ENCODE results near the gene FASN. TPM values are rescaled to one million over a fixed set of nuclear protein-coding genes. Genes with fewer than 3 reads are reported as not detected.

FASN gene
- total and polyA plus RNA-seq, 2 donors (not counting 1 experiment from before 2014, with no cell fraction given), result 19.4 to 35.6 TPM

DNA sequence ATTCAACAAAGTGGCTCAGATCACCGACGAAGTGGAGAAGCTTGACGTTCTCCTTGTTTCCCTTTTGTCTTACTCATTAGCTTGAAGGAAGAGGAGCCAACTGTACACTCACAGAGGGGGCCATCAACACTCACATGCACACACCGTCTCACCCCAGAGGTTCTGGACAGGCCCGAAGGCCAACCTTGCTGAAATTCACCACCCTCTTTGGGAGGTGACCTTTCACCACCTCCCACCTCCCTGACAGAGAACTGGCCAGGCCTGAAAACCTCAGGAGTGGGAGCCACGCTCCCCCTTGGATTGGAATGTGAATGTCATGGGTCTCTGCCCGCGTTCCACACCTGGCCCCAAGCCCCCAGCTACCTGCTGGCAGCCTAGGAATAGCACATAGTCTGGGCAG lies 62.5 kb downstream of the FASN start:
- Mint-ChIP-seq H3K9me3 (ENCODE audit: insufficient read depth) (no peaks in the 10 kb centered on the region), H3K27ac (peak overlapping the region; percentile 7), H3K4me1 (peaks cover 25% of the 10 kb centered on the region), H3K4me3 (peak overlapping the region; percentile 90), H3K27me3 (no peaks in the 10 kb centered on the region)
- Histone ChIP-seq H3K27me3 (replicated peaks in 1 of 4; ENCODE audit: control extremely low read depth in 1 of 4, control insufficient read depth in 3 of 4, insufficient read depth in 4 of 4, low read length in 3 of 4) (peaks cover 0 to 14% (median 3%) of the 10 kb centered on the region in 4 experiments), H3K36me3 (replicated peaks in 1 of 2; ENCODE audit: control extremely low read depth in 1 of 2, control insufficient read depth in 1 of 2, extremely low read depth in 1 of 2, insufficient read depth in 2 of 2, low read length in 1 of 2) (no peaks in the 10 kb centered on the region), H3K79me2 (ENCODE audit: control insufficient read depth, insufficient read depth, low read length) (peaks cover 14% of the 10 kb centered on the region), H3K9me3 (ENCODE audit: control extremely low read depth in 1 of 3, control insufficient read depth in 2 of 3, insufficient read depth in 1 of 3, low read length in 2 of 3) (peaks cover 0 to 7% (median 0%) of the 10 kb centered on the region in 3 donors), H3K4me2 (replicated peaks; ENCODE audit: low read depth, low read length, poor library complexity, severe bottlenecking) (no peak overlapping the region), H3K4me3 (ENCODE audit: control extremely low read depth in 1 of 5, extremely low read depth in 1 of 5, insufficient read depth in 1 of 5, low read depth in 2 of 5, low read length in 4 of 5) (no peak overlapping the region), H2AFZ (ENCODE audit: insufficient read depth, low read depth, low read length, poor library complexity, severe bottlenecking) (no peak overlapping the region), H3K9ac (ENCODE audit: low read length) (no peak overlapping the region), H3K4me1 (ENCODE audit: control insufficient read depth in 2 of 2, insufficient read depth in 2 of 2, low read length in 2 of 2) (peaks cover 22 to 31% of the 10 kb centered on the region in 2 donors), H3K27ac (ENCODE audit: low read length in 2 of 2) (no peak overlapping the region), H4K20me1 (ENCODE audit: control insufficient read depth, insufficient read depth, low read length, poor library complexity, severe bottlenecking) (peaks cover 32% of the 10 kb centered on the region)
- TF ChIP-seq EZH2 (IDR thresholded peaks at IDR 0.05; ENCODE audit: borderline replicate concordance, insufficient read depth, low read depth, low read length, poor library complexity, severe bottlenecking) (no peak), CTCF (IDR thresholded peaks at IDR 0.05) (no peak)
- ATAC-seq (ENCODE audit: low read depth) (no peak), DNase-seq (no peak)
- ChIA-PET CTCF (interaction anchor here (0.8 to 1.7 kb wide), 2 partner anchors 14 to 76 kb away, joined by 3 to 13 read pairs; no protein-coding TSS in a partner anchor), POLR2A (no interaction called here)
- WGBS (ENCODE audit: insufficient coverage), result 100% methylated on average over 3 of the region's 8 CpGs
- intact Hi-C loops (cut with micrococcal nuclease), result loop anchor here (10.0 kb wide), 1 partner anchor 519 kb away; no protein-coding TSS in a partner anchor

DNA sequence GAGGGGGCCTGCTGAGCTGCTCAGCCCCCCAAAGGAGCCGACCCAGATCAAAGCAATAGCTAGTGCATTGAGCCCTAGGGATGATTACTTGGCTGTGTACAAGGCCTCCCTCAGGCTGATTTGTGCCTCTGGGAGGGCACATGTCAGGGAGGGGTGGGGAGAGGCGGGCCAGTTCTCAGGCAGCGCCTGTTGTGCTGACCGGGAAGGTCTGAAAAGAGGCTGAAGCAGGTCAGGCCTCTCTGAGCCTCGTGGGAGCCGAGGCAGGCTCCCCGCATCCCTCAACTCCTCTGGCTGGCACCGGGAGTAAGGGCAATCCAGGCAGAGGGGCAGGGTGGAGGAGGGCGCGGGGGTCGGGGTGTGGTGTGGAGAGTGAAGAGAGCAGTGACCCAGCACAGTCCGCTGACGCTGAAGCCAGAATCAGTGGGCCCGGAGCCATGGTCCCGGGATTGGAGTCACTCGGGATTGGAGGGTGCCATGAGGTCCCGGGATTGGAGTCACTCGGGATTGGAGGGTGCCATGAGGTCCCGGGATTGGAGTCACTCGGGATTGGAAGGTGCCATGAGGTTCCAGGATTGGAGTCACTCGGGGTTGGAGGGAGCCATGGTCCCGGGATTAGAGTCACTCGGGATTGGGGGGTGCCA lies 63.5 kb downstream of the FASN start:
- TF ChIP-seq EZH2 (IDR thresholded peaks at IDR 0.05; ENCODE audit: borderline replicate concordance, insufficient read depth, low read depth, low read length, poor library complexity, severe bottlenecking), result no peak
- TF ChIP-seq CTCF (IDR thresholded peaks at IDR 0.05), result no peak
- no peaks in the 10 kb centered on the region for H3K36me3 ChIP-seq (replicated peaks in 1 of 2; ENCODE audit: control extremely low read depth in 1 of 2, control insufficient read depth in 1 of 2, extremely low read depth in 1 of 2, insufficient read depth in 2 of 2, low read length in 1 of 2)
- no peaks in the 10 kb centered on the region for H3K9me3 Mint-ChIP-seq (ENCODE audit: insufficient read depth)
- no peak for DNase-seq
- no peak overlapping the region for H2AFZ ChIP-seq (ENCODE audit: insufficient read depth, low read depth, low read length, poor library complexity, severe bottlenecking)
- 95% methylated on average over 23 of the region's 23 CpGs for WGBS (ENCODE audit: insufficient coverage)
- intact Hi-C loops (cut with micrococcal nuclease), result loop anchor here (10.0 kb wide), 1 partner anchor 520 kb away; no protein-coding TSS in a partner anchor
- peaks cover 31 to 40% of the 10 kb centered on the region in 2 donors for H3K4me1 ChIP-seq (ENCODE audit: control insufficient read depth in 2 of 2, insufficient read depth in 2 of 2, low read length in 2 of 2)
- H3K27ac Mint-ChIP-seq, result no peak overlapping the region
- POLR2A ChIA-PET, result no interaction called here
- H3K27ac ChIP-seq (ENCODE audit: low read length in 2 of 2), result no peak overlapping the region
- H3K4me2 ChIP-seq (replicated peaks; ENCODE audit: low read depth, low read length, poor library complexity, severe bottlenecking), result no peak overlapping the region
- CTCF ChIA-PET, result interaction anchor here (1.7 kb wide), 1 partner anchor 75 kb away, joined by 13 read pairs; no protein-coding TSS in a partner anchor
- ATAC-seq (ENCODE audit: low read depth), result no peak
- H3K9ac ChIP-seq (ENCODE audit: low read length), result no peak overlapping the region
- peak overlapping the region; percentile 90 for H3K4me3 Mint-ChIP-seq
- peaks cover 14% of the 10 kb centered on the region for H3K79me2 ChIP-seq (ENCODE audit: control insufficient read depth, insufficient read depth, low read length)
- peaks cover 0 to 12% (median 0%) of the 10 kb centered on the region in 3 donors for H3K9me3 ChIP-seq (ENCODE audit: control extremely low read depth in 1 of 3, control insufficient read depth in 2 of 3, insufficient read depth in 1 of 3, low read length in 2 of 3)
- H3K27me3 Mint-ChIP-seq, result no peaks in the 10 kb centered on the region
- peaks cover 42% of the 10 kb centered on the region for H4K20me1 ChIP-seq (ENCODE audit: control insufficient read depth, insufficient read depth, low read length, poor library complexity, severe bottlenecking)
- peaks cover 0 to 23% (median 3%) of the 10 kb centered on the region in 4 experiments for H3K27me3 ChIP-seq (replicated peaks in 1 of 4; ENCODE audit: control extremely low read depth in 1 of 4, control insufficient read depth in 3 of 4, insufficient read depth in 4 of 4, low read length in 3 of 4)
- peaks cover 33% of the 10 kb centered on the region for H3K4me1 Mint-ChIP-seq
- H3K4me3 ChIP-seq (ENCODE audit: control extremely low read depth in 1 of 5, extremely low read depth in 1 of 5, insufficient read depth in 1 of 5, low read depth in 2 of 5, low read length in 4 of 5), result no peak overlapping the region

Measured in B cell (primary cell).